A673 (cell line): ENCODE data around the gene SLC35F1.

Experiments used
- CTCF ChIP-seq: fragments of 300-800, 200-600 bp; sonication (generic); conservative IDR thresholded peaks from 2 replicates; pipeline ENCODE4 v1.5.1; 2017; ENCODE audit warnings: low read depth, mild to moderate bottlenecking, antibody characterized with exemption, low read length, moderate library complexity, mixed read lengths
- EZH2 ChIP-seq: fragments of 200-600 bp; sonication (generic); IDR thresholded peaks from 2 replicates; pipeline ENCODE4 v1.6.1; 2017; ENCODE audit warnings: borderline replicate concordance, low read depth, mild to moderate bottlenecking, mixed read lengths, antibody characterized with exemption, low read length; ENCODE audit not compliant: poor library complexity, severe bottlenecking

GRCh38 chr6:117932001-117932400 lies 24.9 kb downstream of the SLC35F1 start:
- TF ChIP-seq CTCF (no peak), EZH2 (no peak)
